ENCODE data around the gene HOXA10. TPM values are rescaled to one million over a fixed set of nuclear protein-coding genes. Genes with fewer than 3 reads are reported as not detected.

HOXA10 gene
- total RNA-seq, 1 donor from 2014 or later = 19.7 TPM

DNA sequence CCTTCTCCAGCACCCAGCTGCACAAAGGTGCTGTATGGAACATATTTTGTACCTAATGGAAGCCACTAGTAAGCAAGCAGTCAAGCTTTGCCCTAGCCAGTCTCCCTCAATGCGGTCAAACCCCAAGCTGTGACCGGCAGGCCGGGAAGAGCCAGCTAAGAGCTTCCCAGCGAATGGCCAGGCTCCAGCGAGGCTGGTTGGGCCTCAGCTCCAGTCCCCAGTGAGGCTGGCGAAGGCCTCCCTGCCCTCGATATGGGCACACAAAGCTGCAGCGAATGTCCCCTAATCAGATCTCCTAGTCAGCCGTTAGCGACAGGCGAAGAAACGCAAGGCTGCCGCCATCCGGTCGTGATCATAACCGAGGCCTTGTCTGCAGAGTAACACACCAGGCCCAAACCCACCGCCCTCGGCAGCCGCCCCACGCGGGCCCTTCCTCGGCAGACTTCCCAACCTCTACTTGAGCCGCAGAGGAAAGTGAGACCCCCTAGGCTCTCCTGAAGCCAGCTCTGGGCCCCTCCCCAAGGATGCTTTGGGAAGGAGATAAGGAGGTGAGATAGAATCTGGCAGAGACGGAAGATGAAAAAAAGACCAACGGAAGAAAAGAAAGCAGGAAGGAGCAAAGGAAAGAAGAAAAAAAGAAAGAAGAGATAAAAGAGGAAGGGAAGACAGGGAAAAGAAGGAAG, 5.7 kb downstream of the HOXA10 start:
- DNase-seq (ENCODE audit: low spot score) = no peak

GRCh38 chr7:27167916-27168264, 6.2 kb downstream of the HOXA10 start:
- DNase-seq (ENCODE audit: low spot score) = no peak

GRCh38 chr7:27166531-27167505, 7.3 kb downstream of the HOXA10 start:
- no peak for DNase-seq (ENCODE audit: low spot score)

DNA sequence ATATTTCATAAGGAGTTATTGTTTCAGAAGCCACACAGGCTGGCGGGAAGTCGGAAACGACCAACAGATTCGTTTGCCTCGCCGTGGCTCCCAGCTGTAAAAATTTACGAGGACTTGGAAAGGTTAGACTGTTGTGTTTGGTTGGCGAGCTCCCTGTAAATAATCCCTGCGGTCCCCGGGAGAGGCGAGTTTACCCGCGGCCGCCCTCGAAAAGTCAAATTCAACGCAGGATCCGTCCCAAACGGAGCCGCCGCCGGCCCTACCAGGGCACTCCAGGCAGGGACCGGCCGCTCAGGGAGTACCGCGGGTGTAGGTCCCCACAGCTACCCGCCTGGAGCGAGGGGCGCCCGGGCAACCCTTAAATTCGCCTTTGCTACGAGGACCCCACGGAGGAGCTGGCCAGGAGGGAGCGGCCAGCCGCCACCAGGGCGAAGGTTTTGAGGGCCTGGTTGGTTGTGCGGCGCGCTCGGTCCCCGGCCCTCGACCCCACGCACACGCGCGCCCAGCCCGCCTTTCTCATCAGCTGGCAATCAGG, 8.1 kb downstream of the HOXA10 start:
- no peak for DNase-seq (ENCODE audit: low spot score)

DNA sequence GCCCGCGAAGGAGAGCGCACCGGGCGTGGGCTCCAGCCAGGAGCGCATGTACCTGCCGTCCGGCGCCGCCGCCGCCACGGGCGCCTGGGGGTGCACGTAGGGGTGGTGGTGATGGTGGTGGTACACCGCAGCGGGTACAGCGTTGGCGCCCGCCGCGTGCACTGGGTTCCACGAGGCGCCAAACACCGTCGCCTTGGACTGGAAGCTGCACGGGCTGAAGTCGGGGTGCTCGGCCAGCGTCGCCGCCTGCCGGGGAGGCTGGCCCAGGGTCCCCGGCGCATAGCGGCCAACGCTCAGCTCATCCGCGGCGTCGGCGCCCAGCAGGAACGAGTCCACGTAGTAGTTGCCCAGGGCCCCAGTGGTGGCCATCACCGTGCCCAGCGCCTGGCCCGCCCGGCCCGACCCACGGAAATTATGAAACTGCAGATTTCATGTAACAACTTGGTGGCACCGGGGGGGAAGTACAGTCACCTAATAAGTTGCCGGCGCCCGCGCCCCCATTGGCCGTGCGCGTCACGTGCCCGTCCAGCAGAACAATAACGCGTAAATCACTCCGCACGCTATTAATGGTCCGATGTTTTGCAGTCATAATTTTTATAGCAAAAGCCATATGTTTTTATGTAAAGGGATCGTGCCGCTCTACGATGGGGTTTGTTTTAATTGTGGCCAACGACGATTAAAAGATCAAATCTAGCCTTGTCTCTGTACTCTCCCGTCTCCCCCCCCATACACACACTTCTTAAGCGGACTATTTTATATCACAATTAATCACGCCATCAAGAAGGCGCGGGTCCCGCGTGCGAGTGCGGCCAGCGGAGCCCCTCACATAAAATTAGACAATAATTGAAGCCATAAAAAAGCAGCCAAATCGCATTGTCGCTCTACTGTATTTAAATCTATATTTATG, 8.8 kb downstream of the HOXA10 start, which contains the start of gene HOXA9:
TSS of gene HOXA9 (minus strand) at position 449 of the 907 bp plus-strand sequence. CDS start at position 369, 80 bp downstream.
- DNase-seq (ENCODE audit: low spot score) = no peak

DNA sequence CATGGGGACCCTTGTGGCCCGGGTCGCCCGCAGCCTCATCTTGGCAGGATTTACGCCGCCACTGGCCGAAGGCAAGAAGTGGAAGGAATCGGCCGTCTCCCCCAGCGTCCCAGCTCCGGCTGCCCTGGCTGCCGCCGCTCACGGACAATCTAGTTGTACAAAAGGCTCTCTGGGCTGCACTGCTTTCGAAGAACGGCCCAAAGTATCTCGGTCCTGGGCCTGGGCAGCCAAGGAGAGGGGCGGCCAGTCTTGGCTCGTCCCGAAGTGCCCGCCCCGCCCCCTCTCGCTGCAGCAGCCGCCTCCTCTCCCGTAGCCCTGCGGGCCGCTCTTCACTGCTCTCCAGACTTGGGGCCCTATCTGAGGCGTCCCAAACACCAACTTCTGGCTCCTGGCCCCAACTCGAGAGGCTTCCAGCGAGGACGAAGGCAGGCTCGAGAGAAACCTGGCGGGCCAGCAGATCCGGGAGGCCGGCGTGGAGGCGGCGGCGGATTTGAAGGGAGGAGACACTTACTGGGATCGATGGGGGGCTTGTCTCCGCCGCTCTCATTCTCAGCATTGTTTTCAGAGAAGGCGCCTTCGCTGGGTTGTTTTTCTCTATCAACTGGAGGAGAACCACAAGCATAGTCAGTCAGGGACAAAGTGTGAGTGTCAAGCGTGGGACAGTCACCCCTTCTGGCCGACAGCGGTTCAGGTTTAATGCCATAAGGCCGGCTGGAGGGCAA, 9.6 kb downstream of the HOXA10 start:
- DNase-seq (ENCODE audit: low spot score) = no peak

- no peak for DNase-seq (ENCODE audit: low spot score)
Measured at GRCh38 chr7:27164045-27164366, 10.1 kb downstream of the HOXA10 start.

DNA sequence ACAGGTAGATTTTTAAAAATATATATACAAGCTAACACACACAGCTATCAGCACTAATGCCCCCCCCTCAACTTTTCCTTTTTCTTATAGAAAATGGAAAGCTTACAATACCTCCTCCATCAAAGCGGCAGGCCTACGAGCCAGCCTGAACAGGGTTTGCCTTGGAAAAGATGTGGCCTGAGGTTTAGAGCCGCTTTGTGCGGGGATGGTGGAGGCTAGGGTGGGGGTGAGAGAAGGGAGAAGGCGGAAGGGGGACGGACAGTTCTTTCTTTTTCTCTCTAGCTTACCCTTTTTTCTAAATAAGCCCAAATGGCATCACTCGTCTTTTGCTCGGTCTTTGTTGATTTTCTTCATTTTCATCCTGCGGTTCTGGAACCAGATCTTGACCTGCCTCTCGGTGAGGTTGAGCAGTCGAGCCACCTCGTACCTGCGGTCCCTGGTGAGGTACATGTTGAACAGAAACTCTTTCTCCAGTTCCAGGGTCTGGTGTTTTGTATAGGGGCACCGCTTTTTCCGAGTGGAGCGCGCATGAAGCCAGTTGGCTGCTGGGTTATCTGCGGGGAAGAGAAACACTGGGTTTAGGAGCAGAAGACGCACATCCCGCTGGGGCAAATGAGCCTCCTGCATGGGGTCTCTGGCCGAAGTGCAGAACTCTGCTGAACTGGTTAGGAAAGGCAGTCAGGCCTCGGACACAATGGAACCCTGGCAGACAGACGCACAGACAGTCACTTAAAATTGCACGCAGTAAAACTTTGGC, 10.7 kb downstream of the HOXA10 start:
- no peak for DNase-seq (ENCODE audit: low spot score)

DNA sequence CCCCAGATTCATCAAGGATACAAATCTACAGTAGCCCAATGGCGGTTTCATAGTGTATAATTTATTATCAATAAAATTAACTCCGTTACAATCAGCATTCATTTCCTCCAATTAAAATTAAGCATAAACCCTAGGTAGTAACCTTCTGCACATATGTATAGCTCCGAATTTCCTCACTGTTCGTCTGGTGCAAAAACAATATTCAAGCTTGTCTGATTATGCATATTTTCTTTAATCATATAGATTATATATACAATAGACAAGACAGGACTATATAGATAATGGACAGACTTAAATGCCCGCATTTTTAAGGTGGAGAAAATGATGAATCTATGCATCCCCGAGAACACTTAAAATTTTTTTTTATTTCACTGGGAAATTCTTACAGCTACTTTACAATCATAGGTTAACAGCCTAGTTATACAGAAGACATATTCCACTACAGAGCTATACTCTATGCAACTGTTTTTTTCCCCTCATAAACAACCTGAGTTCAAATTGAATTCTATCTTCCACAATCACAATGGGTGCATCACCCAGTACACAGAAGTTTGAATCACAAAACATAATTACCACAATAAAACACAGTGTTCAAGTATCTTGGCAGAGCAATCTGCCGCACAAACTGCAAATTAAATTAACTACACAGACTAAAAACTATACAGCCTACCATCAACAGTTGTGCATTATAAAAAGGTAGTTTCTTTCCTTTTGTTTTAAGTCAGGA, 11.4 kb downstream of the HOXA10 start:
- no peak for DNase-seq (ENCODE audit: low spot score)

DNA sequence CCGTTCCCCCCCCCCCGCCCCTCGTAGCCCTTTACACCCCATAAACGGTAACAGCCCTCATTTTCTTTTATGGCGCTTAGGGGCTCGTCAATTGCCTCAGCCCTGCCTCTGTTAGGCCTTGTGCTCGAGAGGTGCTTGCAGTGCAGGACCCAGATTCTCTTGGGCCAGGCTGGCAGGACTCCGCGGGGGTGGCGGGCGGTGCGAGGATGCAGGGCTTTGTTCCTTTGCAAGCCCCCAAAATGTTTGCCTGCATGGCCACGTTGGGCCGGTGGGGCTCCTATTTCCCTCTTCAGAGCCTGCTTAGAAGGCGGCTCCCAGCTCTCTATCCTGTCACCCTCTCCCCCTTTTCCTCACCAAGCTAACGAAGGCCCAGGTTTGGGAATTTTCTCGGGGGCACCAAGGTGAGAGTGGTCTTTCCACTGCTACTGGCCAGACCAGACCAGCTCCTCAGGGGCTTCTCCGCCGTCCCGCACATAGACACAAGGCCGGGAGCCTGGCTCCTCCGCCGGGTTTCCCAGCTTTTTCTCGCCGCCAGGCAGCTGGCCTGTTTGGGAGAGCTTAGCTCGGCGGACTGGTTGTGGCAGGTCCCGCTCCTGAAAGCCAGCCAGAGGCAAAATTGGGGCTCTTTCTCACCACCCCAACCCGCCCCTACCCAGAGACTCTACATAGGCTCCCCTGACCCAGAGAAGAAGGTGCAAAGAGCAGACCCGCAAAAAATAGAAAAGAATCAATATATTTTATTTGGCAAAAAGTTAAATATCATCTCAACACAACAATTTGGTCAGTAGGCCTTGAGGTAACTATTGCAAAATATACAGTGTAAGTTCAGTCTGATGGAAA, 12.2 kb downstream of the HOXA10 start:
- peak; percentile 47 for DNase-seq (ENCODE audit: low spot score)

DNA sequence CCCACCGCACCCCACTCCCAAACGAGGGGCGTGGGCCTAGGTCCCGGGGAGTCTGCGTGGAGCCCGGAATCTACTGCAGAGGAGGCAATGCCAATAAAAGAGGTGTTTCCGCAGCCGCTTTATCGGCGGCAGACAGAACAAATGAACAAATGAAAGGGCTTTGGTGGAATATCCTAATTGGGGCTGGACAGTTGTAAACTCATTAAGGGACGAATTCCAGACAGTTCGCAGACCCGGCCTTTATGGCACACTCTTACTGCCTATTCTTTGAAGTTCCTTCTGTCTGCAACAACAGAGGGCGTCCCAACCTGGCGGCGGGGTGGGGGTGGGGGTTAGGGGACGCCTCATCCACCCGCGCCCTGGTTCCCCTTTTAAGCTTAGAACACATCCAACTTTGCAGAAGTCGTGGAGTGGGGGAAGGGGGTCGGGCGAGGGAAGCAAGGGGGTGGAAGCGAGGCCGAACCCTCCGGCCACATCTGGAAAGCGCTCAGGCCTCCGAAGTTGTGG, 12.9 kb downstream of the HOXA10 start:
- no peak for DNase-seq (ENCODE audit: low spot score)

DNA sequence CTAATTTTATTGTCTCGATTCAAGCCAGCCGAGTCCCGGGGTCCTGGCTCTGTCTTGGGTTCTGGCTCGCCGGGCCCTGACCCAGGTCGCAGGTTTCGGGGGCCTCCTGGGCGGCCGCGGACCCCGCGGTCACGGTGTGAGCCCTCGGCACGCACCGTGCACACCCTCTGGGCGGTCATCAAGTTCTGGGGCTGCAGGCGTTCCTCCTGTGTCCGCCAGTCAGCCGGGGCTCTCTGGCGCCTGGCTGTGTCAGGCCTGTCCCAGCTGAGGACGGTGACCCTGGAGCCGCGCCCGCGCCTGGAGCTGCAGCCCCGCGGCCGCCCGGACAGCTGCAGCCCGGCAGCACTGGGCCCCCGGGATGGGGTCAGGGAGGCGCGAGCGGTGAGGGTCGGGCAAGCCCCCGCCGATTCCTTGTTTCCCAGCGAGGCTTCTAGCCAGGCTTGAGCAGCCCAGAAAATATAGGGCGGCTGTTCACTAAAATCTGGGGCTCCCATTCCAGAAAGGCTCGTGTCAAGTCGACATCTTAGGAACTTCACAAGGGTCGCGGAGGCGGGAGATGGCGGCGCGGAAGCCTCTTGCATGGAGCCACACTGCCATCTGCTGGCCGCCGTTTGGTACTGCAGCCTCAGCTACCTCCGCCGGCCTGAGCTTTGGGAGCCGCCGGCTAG, 13.4 kb downstream of the HOXA10 start:
- no peak for DNase-seq (ENCODE audit: low spot score)

GRCh38 chr7:27160145-27160545, 14.0 kb downstream of the HOXA10 start:
- DNase-seq (ENCODE audit: low spot score) = peak; percentile 89

- DNase-seq (ENCODE audit: low spot score) = peak; percentile 39
Measured at GRCh38 chr7:27159266-27160144, 14.6 kb downstream of the HOXA10 start.

GRCh38 chr7:27158436-27159265, 15.5 kb downstream of the HOXA10 start:
- peak; percentile 87 for DNase-seq (ENCODE audit: low spot score)

Data from mesenteric fat pad (tissue), 1 donor.